Stimulated activated CD4-positive, alpha-beta T cell treated with anti-CD3 and anti-CD28 coated beads, TNF-alpha, amount 100 ng/mL, for 1 hour (primary cell): ENCODE results near the gene CDKN2AIPNL.

ENCODE experiments used
- DNase-seq, 3 donors: peaks; one replicate each; pipeline ENCODE4 v3.0.0-alpha.2; 2020; ENCODE audit warnings: low read depth in 3 of 3, low spot score in 1 of 3

Gene CDKN2AIPNL

GRCh38 chr5:134411546-134412266 lies at the start of gene CDKN2AIPNL:
TSS of gene CDKN2AIPNL (minus strand) at chr5:134411881. CDS start at chr5:134411854, 27 bp downstream.
- peak; percentile 67 to 79 (median 78) for DNase-seq

GRCh38 chr5:134460551-134460950 lies 48.9 kb upstream of the CDKN2AIPNL start:
- no peak for DNase-seq

- DNase-seq = no peak
Measured at GRCh38 chr5:134459491-134459890, 47.8 kb upstream of the CDKN2AIPNL start.

GRCh38 chr5:134459010-134459403 lies 47.3 kb upstream of the CDKN2AIPNL start:
- DNase-seq = no peak

GRCh38 chr5:134458234-134459009 lies 46.7 kb upstream of the CDKN2AIPNL start:
- no peak for DNase-seq

GRCh38 chr5:134457801-134458200 lies 46.1 kb upstream of the CDKN2AIPNL start:
- no peak for DNase-seq

- DNase-seq = no peak
Measured at GRCh38 chr5:134456825-134457224, 45.1 kb upstream of the CDKN2AIPNL start.

- no peak for DNase-seq
Measured at GRCh38 chr5:134455466-134455865, 43.8 kb upstream of the CDKN2AIPNL start.

GRCh38 chr5:134453016-134453415 lies 41.3 kb upstream of the CDKN2AIPNL start:
- DNase-seq = no peak

- no peak for DNase-seq
Measured at GRCh38 chr5:134451936-134452505, 40.3 kb upstream of the CDKN2AIPNL start.

- no peak for DNase-seq
Measured at GRCh38 chr5:134451225-134451935, 39.7 kb upstream of the CDKN2AIPNL start.

GRCh38 chr5:134450374-134450773 lies 38.7 kb upstream of the CDKN2AIPNL start:
- DNase-seq = no peak

- no peak for DNase-seq
Measured at GRCh38 chr5:134449167-134449566, 37.5 kb upstream of the CDKN2AIPNL start.

GRCh38 chr5:134447815-134448520 lies 36.3 kb upstream of the CDKN2AIPNL start:
- no peak for DNase-seq

GRCh38 chr5:134446938-134447337 lies 35.3 kb upstream of the CDKN2AIPNL start:
- DNase-seq = no peak

GRCh38 chr5:134445856-134446818 lies 34.5 kb upstream of the CDKN2AIPNL start:
- DNase-seq = no peak

GRCh38 chr5:134444941-134445471 lies 33.3 kb upstream of the CDKN2AIPNL start:
- DNase-seq = no peak

- no peak for DNase-seq
Measured at GRCh38 chr5:134440201-134440755, 28.6 kb upstream of the CDKN2AIPNL start.

- DNase-seq = no peak
Measured at GRCh38 chr5:134439210-134439654, 27.6 kb upstream of the CDKN2AIPNL start.
